ENCODE results near the gene FOLR2. TPM values are rescaled to one million over a fixed set of nuclear protein-coding genes. Genes with fewer than 3 reads are reported as not detected.
"Not testable (repeated sequence)": the region's sequence is repeated elsewhere in the genome, so short reads cannot be mapped to it uniquely, and the experiment has no call there.

The FOLR2 gene
- total RNA-seq, 4 donors from 2014 or later: 52.5 to 128 (median 95.5) TPM

DNA sequence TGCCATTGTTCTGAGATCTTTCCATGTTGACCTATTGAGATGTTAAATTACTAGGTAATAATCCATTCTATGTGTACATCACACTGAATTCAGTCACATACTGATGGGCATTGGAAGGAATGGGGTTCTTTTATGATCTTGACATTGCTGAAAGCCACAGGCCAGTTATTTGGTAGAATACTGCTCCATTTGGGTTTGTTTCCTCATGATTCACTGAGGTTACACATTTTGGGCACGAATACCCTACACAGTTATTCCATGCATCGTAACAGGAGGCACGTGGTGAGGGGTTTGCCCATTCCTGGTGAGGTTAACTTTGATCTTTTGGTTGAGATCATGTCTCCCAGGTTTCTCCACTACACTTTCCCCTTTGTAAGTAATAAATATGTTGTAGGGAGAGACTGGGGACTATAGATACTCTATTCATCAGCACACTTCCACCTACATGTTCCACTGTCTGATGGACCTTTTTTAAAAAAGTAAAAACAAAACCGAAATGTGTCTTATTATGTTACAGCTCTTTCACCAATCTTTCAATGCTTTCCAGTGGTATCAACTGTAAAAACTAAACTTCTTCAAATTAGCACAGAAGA is 36.7 kb upstream of the FOLR2 start:
- TF ChIP-seq, protein P1, sequence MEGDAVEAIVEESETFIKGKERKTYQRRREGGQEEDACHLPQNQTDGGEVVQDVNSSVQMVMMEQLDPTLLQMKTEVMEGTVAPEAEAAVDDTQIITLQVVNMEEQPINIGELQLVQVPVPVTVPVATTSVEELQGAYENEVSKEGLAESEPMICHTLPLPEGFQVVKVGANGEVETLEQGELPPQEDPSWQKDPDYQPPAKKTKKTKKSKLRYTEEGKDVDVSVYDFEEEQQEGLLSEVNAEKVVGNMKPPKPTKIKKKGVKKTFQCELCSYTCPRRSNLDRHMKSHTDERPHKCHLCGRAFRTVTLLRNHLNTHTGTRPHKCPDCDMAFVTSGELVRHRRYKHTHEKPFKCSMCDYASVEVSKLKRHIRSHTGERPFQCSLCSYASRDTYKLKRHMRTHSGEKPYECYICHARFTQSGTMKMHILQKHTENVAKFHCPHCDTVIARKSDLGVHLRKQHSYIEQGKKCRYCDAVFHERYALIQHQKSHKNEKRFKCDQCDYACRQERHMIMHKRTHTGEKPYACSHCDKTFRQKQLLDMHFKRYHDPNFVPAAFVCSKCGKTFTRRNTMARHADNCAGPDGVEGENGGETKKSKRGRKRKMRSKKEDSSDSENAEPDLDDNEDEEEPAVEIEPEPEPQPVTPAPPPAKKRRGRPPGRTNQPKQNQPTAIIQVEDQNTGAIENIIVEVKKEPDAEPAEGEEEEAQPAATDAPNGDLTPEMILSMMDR (IDR thresholded peaks at IDR 0.05): no peak
- no peak for ATAC-seq (ENCODE audit: low FRiP score)
- DNase-seq (ENCODE audit: low spot score): no peak

DNA sequence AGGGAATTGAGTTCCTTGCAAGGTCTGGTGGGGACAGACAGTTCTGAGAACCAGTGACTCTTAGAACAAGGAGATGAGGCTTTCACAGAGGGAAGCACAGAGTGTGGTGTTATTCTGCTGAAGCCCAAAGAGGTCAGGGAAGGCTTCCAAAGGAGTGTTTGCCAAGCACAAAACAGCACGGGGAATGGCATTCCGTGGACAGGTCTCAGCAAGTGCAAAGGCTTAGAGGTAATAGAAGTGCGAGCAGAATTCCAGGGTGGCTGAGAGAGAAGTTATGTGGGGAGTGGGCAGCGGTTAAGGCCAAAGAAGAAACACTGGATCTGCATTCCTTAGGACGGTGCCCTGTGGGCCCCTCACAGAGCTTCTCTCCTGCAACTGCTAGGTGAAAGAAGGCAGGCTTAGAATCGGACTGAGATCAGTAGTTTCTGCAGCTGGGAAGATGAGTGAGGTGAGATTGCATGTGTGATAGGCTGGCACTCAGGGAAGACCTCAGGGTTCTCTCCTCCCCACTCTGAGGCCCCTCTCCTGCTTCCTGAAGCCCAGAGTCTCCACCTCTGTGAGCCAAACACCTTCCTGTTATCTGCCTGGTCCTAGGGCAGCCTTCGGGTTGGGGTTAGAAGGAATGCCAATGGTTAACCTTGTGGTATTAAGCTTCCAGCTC is 35.6 kb upstream of the FOLR2 start:
- not testable (repeated sequence) for DNase-seq (ENCODE audit: low spot score); ATAC-seq (ENCODE audit: low FRiP score)

DNA sequence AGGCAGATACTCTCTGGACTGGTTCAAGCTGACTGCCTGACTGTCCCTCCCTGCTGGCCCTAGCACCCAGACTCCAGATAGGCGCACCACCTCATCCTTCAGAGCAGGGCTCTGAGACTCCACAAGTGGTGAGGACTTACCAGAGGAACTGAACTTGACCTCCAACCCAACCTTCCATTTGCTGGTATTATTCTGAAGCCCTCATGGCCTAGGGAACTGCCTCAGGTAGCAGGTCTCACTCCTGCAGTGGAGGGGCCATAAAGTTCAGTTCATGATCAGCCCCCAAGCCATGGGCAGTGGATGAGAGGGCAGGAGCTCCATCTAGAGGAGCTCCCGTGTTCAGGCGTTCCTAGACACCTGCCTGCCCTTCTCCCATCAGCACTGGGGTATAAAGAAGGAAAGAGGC is 35.0 kb upstream of the FOLR2 start:
- not testable (repeated sequence) for DNase-seq (ENCODE audit: low spot score); ATAC-seq (ENCODE audit: low FRiP score)

DNA sequence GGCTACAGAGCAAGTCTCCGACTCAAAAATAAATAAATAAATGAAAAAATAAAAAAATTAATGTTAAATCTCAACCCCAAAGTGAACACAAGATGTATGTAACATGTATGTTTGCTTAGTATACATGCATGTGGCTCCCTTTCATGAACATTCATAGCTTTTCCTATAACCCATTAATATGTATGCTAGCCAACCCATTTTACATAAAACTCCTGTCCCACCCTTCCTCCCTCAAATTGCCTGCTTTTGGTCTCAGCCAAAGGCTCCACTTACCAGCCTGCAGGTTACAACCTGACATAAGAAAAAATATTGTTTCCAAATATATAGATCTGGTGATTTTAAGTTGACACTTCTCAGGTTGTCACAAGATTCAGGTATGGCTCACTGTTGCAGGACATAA is 28.3 kb upstream of the FOLR2 start:
- TF ChIP-seq, protein P1 (IDR thresholded peaks at IDR 0.05): no peak
- ATAC-seq (ENCODE audit: low FRiP score): no peak
- no peak for DNase-seq (ENCODE audit: low spot score)

DNA sequence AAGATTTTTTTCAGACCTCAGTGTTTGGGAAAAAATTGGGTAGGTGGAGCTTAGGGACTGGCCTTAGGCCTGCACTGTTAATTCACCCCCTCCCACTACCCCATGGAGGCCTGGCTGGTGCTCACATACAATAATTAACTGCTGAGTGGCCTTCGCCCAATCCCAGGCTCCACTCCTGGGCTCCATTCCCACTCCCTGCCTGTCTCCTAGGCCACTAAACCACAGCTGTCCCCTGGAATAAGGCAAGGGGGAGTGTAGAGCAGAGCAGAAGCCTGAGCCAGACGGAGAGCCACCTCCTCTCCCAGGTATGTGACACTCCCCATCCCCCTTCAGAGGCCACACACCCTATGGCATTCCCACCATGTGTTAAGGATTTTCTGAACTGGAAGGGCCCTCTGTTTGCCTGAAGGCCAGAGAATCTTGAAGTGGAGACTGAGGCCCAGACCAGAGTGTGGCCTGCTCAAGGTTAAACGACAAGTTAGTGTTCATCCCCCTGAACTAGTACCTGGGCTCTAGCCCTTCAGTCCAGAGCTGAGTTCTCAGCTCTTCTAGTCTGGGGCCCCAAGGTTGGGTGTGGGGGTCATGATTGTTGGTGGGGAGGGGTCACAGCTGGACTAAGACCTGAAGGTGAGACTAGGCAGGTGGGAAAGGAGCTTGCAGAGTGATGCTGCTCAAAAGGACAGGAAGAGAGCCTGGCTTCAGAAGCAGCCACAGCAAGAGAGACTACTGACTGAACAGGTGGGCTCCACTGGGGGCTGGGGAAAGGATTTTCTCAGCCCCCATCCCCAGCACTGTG is 26.9 kb upstream of the FOLR2 start:
- TF ChIP-seq, protein P1 (IDR thresholded peaks at IDR 0.05): no peak
- DNase-seq (ENCODE audit: low spot score): no peak
- no peak for ATAC-seq (ENCODE audit: low FRiP score)

DNA sequence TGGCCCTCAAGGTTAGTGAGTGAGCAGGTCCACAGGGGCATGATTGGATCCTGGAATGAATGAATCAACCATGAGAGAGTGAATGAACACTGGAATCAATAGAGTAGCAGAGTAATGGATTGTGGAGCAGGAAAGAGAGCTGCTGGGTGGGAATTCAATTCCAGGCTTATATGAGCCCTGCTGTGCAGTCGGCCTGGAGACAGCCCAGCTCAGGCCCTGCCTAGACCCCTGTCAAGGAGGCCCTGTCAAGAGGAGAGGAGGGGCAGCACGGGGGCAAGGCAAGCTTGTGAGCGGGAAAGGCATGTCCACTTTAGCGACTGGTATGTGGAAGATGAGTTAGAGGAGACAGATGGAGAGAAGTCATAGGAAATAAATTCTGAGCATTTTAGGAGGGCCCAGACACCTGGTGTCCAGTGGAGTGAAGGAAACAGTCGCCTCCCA is 25.9 kb upstream of the FOLR2 start:
- DNase-seq (ENCODE audit: low spot score): no peak

DNA sequence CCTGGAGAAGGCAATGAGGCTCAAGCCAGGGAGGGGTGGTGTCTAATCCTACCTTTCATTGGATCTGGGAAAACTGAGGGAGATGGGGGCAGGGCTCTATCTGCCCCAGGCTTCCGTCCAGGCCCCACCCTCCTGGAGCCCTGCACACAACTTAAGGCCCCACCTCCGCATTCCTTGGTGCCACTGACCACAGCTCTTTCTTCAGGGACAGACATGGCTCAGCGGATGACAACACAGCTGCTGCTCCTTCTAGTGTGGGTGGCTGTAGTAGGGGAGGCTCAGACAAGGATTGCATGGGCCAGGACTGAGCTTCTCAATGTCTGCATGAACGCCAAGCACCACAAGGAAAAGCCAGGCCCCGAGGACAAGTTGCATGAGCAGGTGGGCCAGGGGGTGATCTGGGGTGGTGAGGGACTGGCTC is 24.6 kb upstream of the FOLR2 start, which contains the start of gene FOLR1:
Gene FOLR1, plus strand, starts transcription at position 180 of the 421 bp plus-strand sequence. Its CDS starts 34 bp downstream, at position 214.
- DNase-seq (ENCODE audit: low spot score): no peak
- ATAC-seq (ENCODE audit: low FRiP score): no peak
- TF ChIP-seq, protein P1 (IDR thresholded peaks at IDR 0.05): no peak

More for the DNA sequence above, 25.9 kb upstream of the FOLR2 start:
- no peak for ATAC-seq (ENCODE audit: low FRiP score)
- TF ChIP-seq, protein P1 (IDR thresholded peaks at IDR 0.05): no peak

Measured in omental fat pad (tissue), 4 donors.